H1 (cell line): Measurements from ENCODE around the gene GTF2H3. TPM values are rescaled to one million over a fixed set of nuclear protein-coding genes. Genes with fewer than 3 reads are reported as not detected.

Experiments
- ASH2L ChIP-seq: fragments of 200-600, 300-600 bp; sonication (generic); IDR thresholded peaks from one replicate; pipeline ENCODE4 v1.7.1; 2017; ENCODE audit warnings: low read length
- BCL11A ChIP-seq, 2 experiments: IDR thresholded peaks; one replicate each; pipeline ENCODE4 v1.6.1; 2011; ENCODE audit warnings: low read depth in 2 of 2, low read length in 2 of 2, mild to moderate bottlenecking in 2 of 2
- EP300 ChIP-seq, 2 experiments: IDR thresholded peaks; 1 replicate in 1 of 2; 2 replicates in 1 of 2; pipeline ENCODE4 v1.6.1; 2011 to 2012; ENCODE audit warnings: low read depth in 2 of 2, low read length in 2 of 2, mild to moderate bottlenecking in 2 of 2, borderline replicate concordance in 1 of 2, inconsistent platforms in 1 of 2, moderate library complexity in 1 of 2
- HDAC2 ChIP-seq, 2 experiments: fragments of 300-600 bp in 1 of 2; sonication (generic) in 1 of 2; IDR thresholded peaks; 2 replicates each; pipeline ENCODE4 v1.6.1; 2011 to 2012; ENCODE audit warnings: low read depth in 2 of 2, low read length in 2 of 2, mild to moderate bottlenecking in 2 of 2, moderate library complexity in 2 of 2, borderline replicate concordance in 1 of 2, inconsistent platforms in 1 of 2
- NANOG ChIP-seq: IDR thresholded peaks from 2 replicates; pipeline ENCODE4 v1.6.1; 2011; ENCODE audit warnings: low read length, low read depth, mild to moderate bottlenecking, inconsistent platforms; ENCODE audit not compliant: insufficient read depth, poor library complexity, severe bottlenecking
- RXRA ChIP-seq: IDR thresholded peaks from 2 replicates; pipeline ENCODE4 v1.6.1; 2011; ENCODE audit warnings: low read depth, mild to moderate bottlenecking, low read length, moderate library complexity; ENCODE audit not compliant: insufficient read depth
- SP2 ChIP-seq: IDR thresholded peaks from 2 replicates; pipeline ENCODE4 v1.6.1; 2012; ENCODE audit warnings: mild to moderate bottlenecking, low read length, inconsistent platforms
- polyA plus RNA-seq, 7 experiments: library from polyadenylated mRNA; depleted of rRNA in 3 of 7; stranded (reverse) in 5 of 7; unstranded in 2 of 7; fragments of >200 nt in 5 of 7; fragments of 200-250 nt in 2 of 7; gene quantifications; 1 replicate in 5 of 7; 2 replicates in 1 of 7; 4 replicates in 1 of 7; pipeline versions ENCODE4 v1.2.1 to v1.2.3, GENCODE V29; 2011 to 2013; ENCODE audit warnings: missing spikeins in 2 of 7, mixed read lengths in 2 of 7
- total RNA-seq: library from RNA; stranded (reverse); fragmentation: NEBNext Ultra II Directional; extraction: Animal tissue kit (Norgen Biotek cat#: 25700); gene quantifications from 2 replicates; pipeline ENCODE4 v1.2.1, GENCODE V29; 2021
- TF ChIP-seq, protein P1 (sequence below): fragments of 300-600 bp; sonication (generic); IDR thresholded peaks from 2 replicates; pipeline ENCODE4 v1.7.1; 2012; ENCODE audit warnings: low read length, moderate library complexity, mild to moderate bottlenecking, inconsistent platforms; ENCODE audit not compliant: insufficient replicate concordance
- TF ChIP-seq, protein P2 (sequence below): IDR thresholded peaks from 2 replicates; pipeline ENCODE4 v1.6.1; 2012; ENCODE audit warnings: inconsistent platforms

The GTF2H3 gene
- total and polyA plus RNA-seq, 2 of the 8 experiments (the other 6 are each of a cell fraction or from before 2014, with no cell fraction given) = 21.0 to 32.1 TPM

GRCh38 chr12:123633379-123634141 lies at the start of gene GTF2H3, which contains the start of gene EIF2B1 (continued):
- TF ChIP-seq, protein P1, sequence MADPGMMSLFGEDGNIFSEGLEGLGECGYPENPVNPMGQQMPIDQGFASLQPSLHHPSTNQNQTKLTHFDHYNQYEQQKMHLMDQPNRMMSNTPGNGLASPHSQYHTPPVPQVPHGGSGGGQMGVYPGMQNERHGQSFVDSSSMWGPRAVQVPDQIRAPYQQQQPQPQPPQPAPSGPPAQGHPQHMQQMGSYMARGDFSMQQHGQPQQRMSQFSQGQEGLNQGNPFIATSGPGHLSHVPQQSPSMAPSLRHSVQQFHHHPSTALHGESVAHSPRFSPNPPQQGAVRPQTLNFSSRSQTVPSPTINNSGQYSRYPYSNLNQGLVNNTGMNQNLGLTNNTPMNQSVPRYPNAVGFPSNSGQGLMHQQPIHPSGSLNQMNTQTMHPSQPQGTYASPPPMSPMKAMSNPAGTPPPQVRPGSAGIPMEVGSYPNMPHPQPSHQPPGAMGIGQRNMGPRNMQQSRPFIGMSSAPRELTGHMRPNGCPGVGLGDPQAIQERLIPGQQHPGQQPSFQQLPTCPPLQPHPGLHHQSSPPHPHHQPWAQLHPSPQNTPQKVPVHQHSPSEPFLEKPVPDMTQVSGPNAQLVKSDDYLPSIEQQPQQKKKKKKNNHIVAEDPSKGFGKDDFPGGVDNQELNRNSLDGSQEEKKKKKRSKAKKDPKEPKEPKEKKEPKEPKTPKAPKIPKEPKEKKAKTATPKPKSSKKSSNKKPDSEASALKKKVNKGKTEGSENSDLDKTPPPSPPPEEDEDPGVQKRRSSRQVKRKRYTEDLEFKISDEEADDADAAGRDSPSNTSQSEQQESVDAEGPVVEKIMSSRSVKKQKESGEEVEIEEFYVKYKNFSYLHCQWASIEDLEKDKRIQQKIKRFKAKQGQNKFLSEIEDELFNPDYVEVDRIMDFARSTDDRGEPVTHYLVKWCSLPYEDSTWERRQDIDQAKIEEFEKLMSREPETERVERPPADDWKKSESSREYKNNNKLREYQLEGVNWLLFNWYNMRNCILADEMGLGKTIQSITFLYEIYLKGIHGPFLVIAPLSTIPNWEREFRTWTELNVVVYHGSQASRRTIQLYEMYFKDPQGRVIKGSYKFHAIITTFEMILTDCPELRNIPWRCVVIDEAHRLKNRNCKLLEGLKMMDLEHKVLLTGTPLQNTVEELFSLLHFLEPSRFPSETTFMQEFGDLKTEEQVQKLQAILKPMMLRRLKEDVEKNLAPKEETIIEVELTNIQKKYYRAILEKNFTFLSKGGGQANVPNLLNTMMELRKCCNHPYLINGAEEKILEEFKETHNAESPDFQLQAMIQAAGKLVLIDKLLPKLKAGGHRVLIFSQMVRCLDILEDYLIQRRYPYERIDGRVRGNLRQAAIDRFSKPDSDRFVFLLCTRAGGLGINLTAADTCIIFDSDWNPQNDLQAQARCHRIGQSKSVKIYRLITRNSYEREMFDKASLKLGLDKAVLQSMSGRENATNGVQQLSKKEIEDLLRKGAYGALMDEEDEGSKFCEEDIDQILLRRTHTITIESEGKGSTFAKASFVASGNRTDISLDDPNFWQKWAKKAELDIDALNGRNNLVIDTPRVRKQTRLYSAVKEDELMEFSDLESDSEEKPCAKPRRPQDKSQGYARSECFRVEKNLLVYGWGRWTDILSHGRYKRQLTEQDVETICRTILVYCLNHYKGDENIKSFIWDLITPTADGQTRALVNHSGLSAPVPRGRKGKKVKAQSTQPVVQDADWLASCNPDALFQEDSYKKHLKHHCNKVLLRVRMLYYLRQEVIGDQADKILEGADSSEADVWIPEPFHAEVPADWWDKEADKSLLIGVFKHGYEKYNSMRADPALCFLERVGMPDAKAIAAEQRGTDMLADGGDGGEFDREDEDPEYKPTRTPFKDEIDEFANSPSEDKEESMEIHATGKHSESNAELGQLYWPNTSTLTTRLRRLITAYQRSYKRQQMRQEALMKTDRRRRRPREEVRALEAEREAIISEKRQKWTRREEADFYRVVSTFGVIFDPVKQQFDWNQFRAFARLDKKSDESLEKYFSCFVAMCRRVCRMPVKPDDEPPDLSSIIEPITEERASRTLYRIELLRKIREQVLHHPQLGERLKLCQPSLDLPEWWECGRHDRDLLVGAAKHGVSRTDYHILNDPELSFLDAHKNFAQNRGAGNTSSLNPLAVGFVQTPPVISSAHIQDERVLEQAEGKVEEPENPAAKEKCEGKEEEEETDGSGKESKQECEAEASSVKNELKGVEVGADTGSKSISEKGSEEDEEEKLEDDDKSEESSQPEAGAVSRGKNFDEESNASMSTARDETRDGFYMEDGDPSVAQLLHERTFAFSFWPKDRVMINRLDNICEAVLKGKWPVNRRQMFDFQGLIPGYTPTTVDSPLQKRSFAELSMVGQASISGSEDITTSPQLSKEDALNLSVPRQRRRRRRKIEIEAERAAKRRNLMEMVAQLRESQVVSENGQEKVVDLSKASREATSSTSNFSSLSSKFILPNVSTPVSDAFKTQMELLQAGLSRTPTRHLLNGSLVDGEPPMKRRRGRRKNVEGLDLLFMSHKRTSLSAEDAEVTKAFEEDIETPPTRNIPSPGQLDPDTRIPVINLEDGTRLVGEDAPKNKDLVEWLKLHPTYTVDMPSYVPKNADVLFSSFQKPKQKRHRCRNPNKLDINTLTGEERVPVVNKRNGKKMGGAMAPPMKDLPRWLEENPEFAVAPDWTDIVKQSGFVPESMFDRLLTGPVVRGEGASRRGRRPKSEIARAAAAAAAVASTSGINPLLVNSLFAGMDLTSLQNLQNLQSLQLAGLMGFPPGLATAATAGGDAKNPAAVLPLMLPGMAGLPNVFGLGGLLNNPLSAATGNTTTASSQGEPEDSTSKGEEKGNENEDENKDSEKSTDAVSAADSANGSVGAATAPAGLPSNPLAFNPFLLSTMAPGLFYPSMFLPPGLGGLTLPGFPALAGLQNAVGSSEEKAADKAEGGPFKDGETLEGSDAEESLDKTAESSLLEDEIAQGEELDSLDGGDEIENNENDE = no peak
- no peak for TF ChIP-seq SP2
- TF ChIP-seq HDAC2 (IDR thresholded peaks at IDR 0.05; ENCODE audit: borderline replicate concordance in 1 of 2, low read depth in 2 of 2, low read length in 2 of 2) = peak in 1 of 2 experiments; percentile 87; a peak in 2 of 4 replicates
- TF ChIP-seq BCL11A (IDR thresholded peaks at IDR 0.05; ENCODE audit: low read depth in 2 of 2, low read length in 2 of 2) = no peak
- TF ChIP-seq EP300 (IDR thresholded peaks at IDR 0.05; ENCODE audit: borderline replicate concordance in 1 of 2, low read depth in 2 of 2, low read length in 2 of 2) = peak in 1 of 2 experiments; percentile 59; a peak in 1 of 3 replicates
- peak; percentile 71 for TF ChIP-seq ASH2L
- TF ChIP-seq, protein P2, sequence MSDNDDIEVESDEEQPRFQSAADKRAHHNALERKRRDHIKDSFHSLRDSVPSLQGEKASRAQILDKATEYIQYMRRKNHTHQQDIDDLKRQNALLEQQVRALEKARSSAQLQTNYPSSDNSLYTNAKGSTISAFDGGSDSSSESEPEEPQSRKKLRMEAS = peak; percentile 95
- TF ChIP-seq RXRA = no peak
- peak; percentile 36 for TF ChIP-seq NANOG
